Stimulated activated CD4-positive, alpha-beta T cell treated with anti-CD3 and anti-CD28 coated beads, Interleukin-12 subunit alpha, Interleukin-12 subunit beta, amount 100 ng/mL, for 4 hours (primary cell): ENCODE measurements around the gene ZFYVE28.

Experiments used
- DNase-seq: peaks from one replicate; pipeline ENCODE4 v3.0.0-alpha.2; 2020

ZFYVE28 gene

GRCh38 chr4:2327579-2327978 lies 90.9 kb downstream of the ZFYVE28 start:
- DNase-seq = no peak

- DNase-seq = no peak
These were observed 93.6 kb downstream of the ZFYVE28 start for GRCh38 chr4:2324891-2325290.

- no peak for DNase-seq
These were observed 95.6 kb downstream of the ZFYVE28 start for GRCh38 chr4:2322841-2323240.

GRCh38 chr4:2322227-2322626 lies 96.2 kb downstream of the ZFYVE28 start:
- DNase-seq = no peak

- DNase-seq = no peak
These were observed 96.9 kb downstream of the ZFYVE28 start for GRCh38 chr4:2321279-2322196.

GRCh38 chr4:2320746-2321145 lies 97.7 kb downstream of the ZFYVE28 start:
- no peak for DNase-seq

- no peak for DNase-seq
These were observed 98.3 kb downstream of the ZFYVE28 start for GRCh38 chr4:2320152-2320551.

- no peak for DNase-seq
These were observed 99.6 kb downstream of the ZFYVE28 start for GRCh38 chr4:2318885-2319284.

- DNase-seq = no peak
These were observed 100.0 kb downstream of the ZFYVE28 start for GRCh38 chr4:2318476-2318875.

GRCh38 chr4:2313366-2313765 lies 105.1 kb downstream of the ZFYVE28 start:
- DNase-seq = no peak

- no peak for DNase-seq
These were observed 111.6 kb downstream of the ZFYVE28 start for GRCh38 chr4:2306773-2307410.

- no peak for DNase-seq
These were observed 112.5 kb downstream of the ZFYVE28 start for GRCh38 chr4:2305766-2306501.

- DNase-seq = no peak
These were observed 113.4 kb downstream of the ZFYVE28 start for GRCh38 chr4:2304877-2305561.

GRCh38 chr4:2304321-2304876 lies 114.0 kb downstream of the ZFYVE28 start:
- no peak for DNase-seq

GRCh38 chr4:2303686-2304320 lies 114.6 kb downstream of the ZFYVE28 start:
- no peak for DNase-seq

GRCh38 chr4:2303121-2303685 lies 115.2 kb downstream of the ZFYVE28 start:
- no peak for DNase-seq

GRCh38 chr4:2302387-2303119 lies 115.9 kb downstream of the ZFYVE28 start:
- DNase-seq = no peak

GRCh38 chr4:2301806-2302205 lies 116.6 kb downstream of the ZFYVE28 start:
- DNase-seq = no peak

GRCh38 chr4:2301225-2301642 lies 117.2 kb downstream of the ZFYVE28 start:
- no peak for DNase-seq

GRCh38 chr4:2300431-2301224 lies 117.8 kb downstream of the ZFYVE28 start:
- DNase-seq = no peak
